Measurements from ENCODE around the gene ELMO1.

The ELMO1 gene

DNA sequence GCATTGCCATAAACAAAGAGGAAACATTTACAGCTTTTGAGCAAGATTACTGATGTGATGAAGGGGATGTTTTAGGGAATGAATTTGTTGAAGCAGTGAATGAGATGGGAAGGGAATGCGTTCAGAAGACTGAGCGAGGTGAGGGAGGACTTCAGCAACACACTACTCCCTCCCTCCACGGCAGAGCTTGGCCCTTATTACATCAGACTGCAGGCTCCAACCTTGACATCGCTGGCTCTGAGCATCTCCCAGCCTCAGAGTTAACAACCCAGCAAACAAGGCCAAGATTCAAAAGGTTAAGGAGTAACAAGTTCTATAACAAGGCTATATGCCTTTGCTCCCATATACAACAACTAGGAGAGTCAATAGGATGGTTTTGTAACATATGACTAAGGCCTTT lies 164.4 kb downstream of the ELMO1 start:
- Histone ChIP-seq H3K27ac (ENCODE audit: insufficient read depth, low read length, poor library complexity, severe bottlenecking) (no peak overlapping the region), H3K9me3 (ENCODE audit: control insufficient read depth, low read length) (no peaks in the 10 kb centered on the region), H3K36me3 (ENCODE audit: control insufficient read depth, insufficient read depth, low read length) (no peaks in the 10 kb centered on the region), H3K27me3 (replicated peaks; ENCODE audit: control insufficient read depth, insufficient read depth, low read length, poor library complexity, severe bottlenecking) (no peaks in the 10 kb centered on the region), H3K4me3 (ENCODE audit: insufficient read depth, low read depth, low read length, poor library complexity, severe bottlenecking) (no peak overlapping the region), H3K4me1 (ENCODE audit: control insufficient read depth, insufficient read depth, low read length, poor library complexity, severe bottlenecking) (peaks cover 16% of the 10 kb centered on the region)
- DNase-seq, result no peak

DNA sequence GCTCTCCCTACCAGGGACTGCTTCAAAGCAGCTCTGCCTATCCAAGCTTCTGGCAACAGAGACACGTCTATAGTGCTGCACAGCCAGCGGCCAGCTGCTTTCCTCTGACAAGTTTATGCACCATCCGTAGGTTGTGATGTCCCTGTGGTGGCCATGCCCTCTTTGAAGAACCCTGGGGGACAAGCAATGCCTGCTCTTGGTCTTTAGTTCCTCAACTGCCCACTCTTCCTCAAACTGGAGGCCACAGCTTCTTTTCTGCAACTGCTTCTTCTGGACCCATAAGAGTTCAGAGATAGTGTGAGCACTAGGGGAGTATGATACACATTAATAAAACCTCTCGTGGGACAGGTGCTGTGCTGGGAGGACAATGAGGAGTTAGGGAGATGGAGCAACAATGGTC lies 164.9 kb downstream of the ELMO1 start:
- no peak for DNase-seq
- Histone ChIP-seq H3K4me1 (ENCODE audit: control insufficient read depth, insufficient read depth, low read length, poor library complexity, severe bottlenecking) (peaks cover 16% of the 10 kb centered on the region), H3K27me3 (replicated peaks; ENCODE audit: control insufficient read depth, insufficient read depth, low read length, poor library complexity, severe bottlenecking) (no peaks in the 10 kb centered on the region), H3K4me3 (ENCODE audit: insufficient read depth, low read depth, low read length, poor library complexity, severe bottlenecking) (no peak overlapping the region), H3K9me3 (ENCODE audit: control insufficient read depth, low read length) (no peaks in the 10 kb centered on the region), H3K27ac (ENCODE audit: insufficient read depth, low read length, poor library complexity, severe bottlenecking) (no peak overlapping the region), H3K36me3 (ENCODE audit: control insufficient read depth, insufficient read depth, low read length) (no peaks in the 10 kb centered on the region)

DNA sequence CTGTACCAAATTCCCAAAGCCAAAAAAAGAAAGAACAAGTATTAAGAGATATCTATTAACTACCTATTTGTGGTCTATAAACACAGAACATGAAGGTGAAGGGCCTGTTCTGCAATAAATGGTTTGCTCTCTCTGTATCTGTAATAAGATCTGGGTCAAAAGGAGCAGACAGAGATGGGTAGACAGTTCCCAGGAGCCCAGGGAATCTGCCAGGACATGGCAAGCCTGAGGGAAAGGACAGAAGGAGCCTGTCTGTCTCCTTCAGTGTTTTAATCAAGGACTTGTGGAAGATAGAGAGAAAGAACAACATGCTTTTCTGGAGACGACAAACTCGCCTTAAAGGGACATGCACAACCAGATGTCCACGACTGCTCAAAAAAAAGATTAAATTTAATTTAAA lies 165.7 kb downstream of the ELMO1 start:
- Histone ChIP-seq H3K36me3 (ENCODE audit: control insufficient read depth, insufficient read depth, low read length) (no peaks in the 10 kb centered on the region), H3K4me1 (ENCODE audit: control insufficient read depth, insufficient read depth, low read length, poor library complexity, severe bottlenecking) (peaks cover 16% of the 10 kb centered on the region), H3K4me3 (ENCODE audit: insufficient read depth, low read depth, low read length, poor library complexity, severe bottlenecking) (no peak overlapping the region), H3K27me3 (replicated peaks; ENCODE audit: control insufficient read depth, insufficient read depth, low read length, poor library complexity, severe bottlenecking) (no peaks in the 10 kb centered on the region), H3K9me3 (ENCODE audit: control insufficient read depth, low read length) (no peaks in the 10 kb centered on the region), H3K27ac (ENCODE audit: insufficient read depth, low read length, poor library complexity, severe bottlenecking) (no peak overlapping the region)
- no peak for DNase-seq

DNA sequence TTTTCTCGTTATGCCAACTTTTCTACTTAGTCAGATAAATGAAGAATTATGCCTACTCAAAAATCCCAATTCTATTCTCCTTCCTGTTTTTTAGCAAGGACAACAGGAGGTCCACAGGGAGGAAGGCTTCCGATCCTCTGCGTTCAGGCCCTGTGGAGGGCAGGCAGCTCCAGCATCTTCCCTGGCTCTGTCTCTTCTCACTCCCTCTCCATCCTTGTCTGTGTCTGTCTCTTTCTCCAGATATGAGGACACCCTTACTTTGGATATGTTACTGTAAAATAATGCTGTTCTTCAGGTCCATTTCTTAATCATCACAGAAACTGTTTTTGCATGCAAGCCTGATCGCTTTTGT lies 166.6 kb downstream of the ELMO1 start:
- no peak overlapping the region for H3K27ac ChIP-seq (ENCODE audit: insufficient read depth, low read length, poor library complexity, severe bottlenecking)
- peaks cover 16% of the 10 kb centered on the region for H3K4me1 ChIP-seq (ENCODE audit: control insufficient read depth, insufficient read depth, low read length, poor library complexity, severe bottlenecking)
- H3K36me3 ChIP-seq (ENCODE audit: control insufficient read depth, insufficient read depth, low read length), result no peaks in the 10 kb centered on the region
- no peaks in the 10 kb centered on the region for H3K27me3 ChIP-seq (replicated peaks; ENCODE audit: control insufficient read depth, insufficient read depth, low read length, poor library complexity, severe bottlenecking)
- H3K9me3 ChIP-seq (ENCODE audit: control insufficient read depth, low read length), result no peaks in the 10 kb centered on the region
- no peak for DNase-seq
- no peak overlapping the region for H3K4me3 ChIP-seq (ENCODE audit: insufficient read depth, low read depth, low read length, poor library complexity, severe bottlenecking)

DNA sequence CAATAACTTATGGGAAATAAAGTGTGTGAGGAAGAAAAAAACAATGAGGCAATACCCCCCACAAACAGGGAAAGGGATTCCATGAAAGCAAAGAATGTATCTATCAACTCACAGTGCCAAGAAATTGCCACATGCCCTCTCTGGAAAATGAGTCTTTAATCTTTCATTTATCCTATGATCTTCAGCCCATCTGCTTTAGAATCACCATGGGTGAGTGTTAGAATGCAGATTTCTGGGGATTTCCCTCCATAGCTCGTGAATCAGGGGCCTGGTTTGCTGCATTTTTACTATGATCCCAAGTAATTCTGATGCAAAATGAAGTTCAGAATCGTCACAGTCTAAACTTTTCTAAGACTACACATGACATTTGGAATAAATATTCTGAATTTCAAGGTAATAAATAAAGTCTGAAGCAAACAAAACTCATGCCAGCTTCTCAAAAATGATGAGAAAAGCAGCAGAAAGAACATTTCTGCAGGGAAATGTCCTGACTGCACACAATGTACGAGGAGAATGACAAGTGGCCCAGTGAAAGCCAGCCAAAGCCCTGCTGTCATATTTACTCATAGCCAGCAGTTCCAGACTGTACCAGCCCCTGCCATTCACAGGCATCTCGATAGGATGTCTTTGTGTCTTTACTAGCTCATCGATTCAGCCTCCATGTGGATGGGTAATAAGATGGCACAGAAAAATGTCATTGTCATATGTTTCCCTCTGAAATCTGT lies 167.1 kb downstream of the ELMO1 start:
- H3K9me3 ChIP-seq (ENCODE audit: control insufficient read depth, low read length), result no peaks in the 10 kb centered on the region
- no peaks in the 10 kb centered on the region for H3K27me3 ChIP-seq (replicated peaks; ENCODE audit: control insufficient read depth, insufficient read depth, low read length, poor library complexity, severe bottlenecking)
- no peak for DNase-seq
- H3K4me1 ChIP-seq (ENCODE audit: control insufficient read depth, insufficient read depth, low read length, poor library complexity, severe bottlenecking), result peaks cover 13% of the 10 kb centered on the region
- H3K36me3 ChIP-seq (ENCODE audit: control insufficient read depth, insufficient read depth, low read length), result no peaks in the 10 kb centered on the region
- no peak overlapping the region for H3K27ac ChIP-seq (ENCODE audit: insufficient read depth, low read length, poor library complexity, severe bottlenecking)
- H3K4me3 ChIP-seq (ENCODE audit: insufficient read depth, low read depth, low read length, poor library complexity, severe bottlenecking), result no peak overlapping the region

DNA sequence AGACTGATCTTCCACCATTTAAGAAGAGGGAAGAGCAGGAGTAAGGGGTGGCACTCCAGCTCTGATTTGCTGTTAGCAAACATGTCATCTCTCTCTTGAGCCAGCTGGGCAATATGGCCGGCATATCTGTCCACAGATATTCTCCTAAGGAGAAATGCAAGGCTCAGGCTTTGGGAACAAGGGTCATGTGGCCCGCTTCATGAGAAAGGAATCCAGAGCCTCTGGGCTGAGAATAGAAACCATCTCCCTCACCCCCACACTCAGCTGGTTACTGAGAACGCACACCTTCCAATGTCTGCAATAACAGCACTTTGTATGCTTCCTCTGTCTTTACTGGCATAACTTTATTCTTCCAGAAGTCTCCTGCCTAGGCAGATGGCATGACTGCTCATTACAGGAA lies 171.2 kb downstream of the ELMO1 start:
- Histone ChIP-seq H3K4me1 (ENCODE audit: control insufficient read depth, insufficient read depth, low read length, poor library complexity, severe bottlenecking) (no peaks in the 10 kb centered on the region), H3K27me3 (replicated peaks; ENCODE audit: control insufficient read depth, insufficient read depth, low read length, poor library complexity, severe bottlenecking) (no peaks in the 10 kb centered on the region), H3K9me3 (ENCODE audit: control insufficient read depth, low read length) (no peaks in the 10 kb centered on the region), H3K4me3 (ENCODE audit: insufficient read depth, low read depth, low read length, poor library complexity, severe bottlenecking) (no peak overlapping the region), H3K27ac (ENCODE audit: insufficient read depth, low read length, poor library complexity, severe bottlenecking) (no peak overlapping the region), H3K36me3 (ENCODE audit: control insufficient read depth, insufficient read depth, low read length) (no peaks in the 10 kb centered on the region)
- no peak for DNase-seq

DNA sequence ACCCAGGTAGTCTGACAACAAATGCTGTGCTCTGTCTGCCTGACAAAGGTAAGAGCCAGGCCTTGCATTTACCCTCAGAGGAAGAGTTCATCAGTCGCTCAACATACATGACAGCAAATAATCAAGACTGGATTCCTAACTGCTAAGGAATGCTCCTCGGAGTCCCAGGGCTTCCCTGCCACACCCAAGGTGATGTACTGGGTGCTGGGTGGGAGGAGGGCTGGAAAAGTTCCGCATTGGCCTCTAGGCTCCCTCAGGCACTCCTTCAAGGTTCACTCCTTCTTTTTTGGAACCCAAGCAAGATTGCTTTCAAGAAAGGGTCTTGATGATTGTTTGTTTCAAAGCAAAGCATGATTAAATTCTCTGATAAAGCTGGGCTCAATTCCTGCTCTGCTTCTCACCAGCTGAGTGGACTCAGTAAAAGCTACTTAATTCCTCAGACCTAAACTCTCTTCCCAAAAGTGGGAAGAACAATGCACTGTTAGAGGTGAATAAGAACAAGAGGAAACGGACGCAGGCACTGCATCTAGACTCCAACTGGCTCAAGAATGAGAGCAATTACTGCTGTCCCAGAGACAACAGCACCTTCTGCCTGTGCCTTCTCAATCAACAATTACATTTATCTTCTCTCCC lies 173.5 kb downstream of the ELMO1 start:
- Histone ChIP-seq H3K4me3 (ENCODE audit: insufficient read depth, low read depth, low read length, poor library complexity, severe bottlenecking) (no peak overlapping the region), H3K27ac (ENCODE audit: insufficient read depth, low read length, poor library complexity, severe bottlenecking) (no peak overlapping the region), H3K36me3 (ENCODE audit: control insufficient read depth, insufficient read depth, low read length) (peaks cover 4% of the 10 kb centered on the region), H3K4me1 (ENCODE audit: control insufficient read depth, insufficient read depth, low read length, poor library complexity, severe bottlenecking) (no peaks in the 10 kb centered on the region), H3K27me3 (replicated peaks; ENCODE audit: control insufficient read depth, insufficient read depth, low read length, poor library complexity, severe bottlenecking) (no peaks in the 10 kb centered on the region), H3K9me3 (ENCODE audit: control insufficient read depth, low read length) (no peaks in the 10 kb centered on the region)
- DNase-seq, result no peak

DNA sequence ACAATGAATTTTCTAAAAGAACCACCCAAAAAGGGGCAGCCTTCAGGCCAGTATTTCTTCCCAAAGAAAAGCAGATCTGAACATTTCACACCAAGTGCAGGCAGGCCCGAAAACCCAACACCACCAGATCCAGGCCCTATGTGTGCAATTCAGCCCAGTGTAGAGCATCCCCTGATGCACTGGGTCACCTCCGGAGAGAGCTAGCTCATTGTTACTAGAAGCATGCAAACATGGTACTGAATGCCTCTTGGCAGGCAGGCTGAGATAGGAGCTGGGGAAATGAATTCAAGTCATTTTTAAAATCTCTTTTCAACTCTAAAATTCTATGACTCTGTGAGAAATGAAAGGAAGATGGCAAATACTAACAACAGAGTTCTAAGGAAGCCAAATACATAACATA lies 174.8 kb downstream of the ELMO1 start:
- H3K9me3 ChIP-seq (ENCODE audit: control insufficient read depth, low read length), result no peaks in the 10 kb centered on the region
- H3K36me3 ChIP-seq (ENCODE audit: control insufficient read depth, insufficient read depth, low read length), result peaks cover 5% of the 10 kb centered on the region
- H3K4me3 ChIP-seq (ENCODE audit: insufficient read depth, low read depth, low read length, poor library complexity, severe bottlenecking), result no peak overlapping the region
- H3K27ac ChIP-seq (ENCODE audit: insufficient read depth, low read length, poor library complexity, severe bottlenecking), result no peak overlapping the region
- no peaks in the 10 kb centered on the region for H3K27me3 ChIP-seq (replicated peaks; ENCODE audit: control insufficient read depth, insufficient read depth, low read length, poor library complexity, severe bottlenecking)
- no peak for DNase-seq
- no peaks in the 10 kb centered on the region for H3K4me1 ChIP-seq (ENCODE audit: control insufficient read depth, insufficient read depth, low read length, poor library complexity, severe bottlenecking)

DNA sequence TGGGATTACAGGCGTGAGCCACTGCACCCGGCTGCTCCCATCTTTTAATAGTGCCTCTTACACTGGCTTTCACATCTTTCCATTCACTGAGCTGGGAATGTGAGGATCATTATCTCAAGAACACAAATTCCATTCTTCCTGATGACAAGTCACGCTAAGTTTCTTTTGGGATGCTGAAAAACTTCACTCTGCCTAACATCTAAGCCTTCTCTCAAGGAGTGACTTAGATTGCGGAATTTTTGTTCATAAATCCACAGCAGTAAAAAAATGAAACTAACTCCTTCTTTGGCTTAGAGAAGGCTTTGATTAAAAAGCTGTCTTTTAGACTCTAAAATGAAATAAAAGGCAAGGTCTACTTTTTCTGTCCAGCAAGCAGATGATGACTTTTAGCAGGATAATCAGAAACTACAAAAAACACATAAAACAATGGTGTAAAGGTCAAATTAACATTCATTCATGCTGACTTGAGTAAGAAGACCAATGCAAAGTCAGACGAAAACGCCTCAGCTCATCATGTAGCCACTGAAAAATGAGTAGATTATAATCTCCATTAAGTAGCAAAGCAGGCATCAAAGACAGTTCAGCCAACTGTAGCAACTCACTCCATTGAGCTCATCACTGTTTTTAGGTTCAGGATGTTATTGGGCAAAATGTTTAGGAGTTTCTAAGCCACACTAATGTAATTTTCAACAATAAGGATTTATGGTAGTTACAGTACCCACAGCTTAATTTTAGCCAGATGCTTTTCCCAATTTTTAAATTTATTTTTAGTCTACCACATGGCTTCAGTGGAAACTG lies 178.8 kb downstream of the ELMO1 start:
- no peaks in the 10 kb centered on the region for H3K9me3 ChIP-seq (ENCODE audit: control insufficient read depth, low read length)
- DNase-seq, result no peak
- no peaks in the 10 kb centered on the region for H3K27me3 ChIP-seq (replicated peaks; ENCODE audit: control insufficient read depth, insufficient read depth, low read length, poor library complexity, severe bottlenecking)

DNA sequence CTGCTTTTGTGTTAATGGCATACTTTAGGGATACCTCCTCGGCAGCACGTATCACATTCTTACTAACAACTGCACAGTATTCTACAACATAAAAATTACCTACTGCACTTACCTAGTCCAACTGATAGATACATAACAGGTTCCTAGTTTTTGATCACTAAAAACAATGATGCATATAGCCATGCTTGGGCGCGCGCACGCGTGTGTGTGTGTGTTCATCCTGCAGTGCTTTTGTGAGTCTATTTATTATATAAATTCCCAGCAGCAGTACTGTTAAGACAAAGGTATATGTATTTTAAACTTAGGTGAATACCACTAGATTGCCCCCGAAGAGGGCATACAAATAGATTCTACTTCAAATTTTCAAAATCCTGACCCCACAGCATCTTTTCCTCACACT lies 181.4 kb downstream of the ELMO1 start:
- H3K36me3 ChIP-seq (ENCODE audit: control insufficient read depth, insufficient read depth, low read length), result peaks cover 7% of the 10 kb centered on the region
- no peak overlapping the region for H3K4me3 ChIP-seq (ENCODE audit: insufficient read depth, low read depth, low read length, poor library complexity, severe bottlenecking)
- H3K27me3 ChIP-seq (replicated peaks; ENCODE audit: control insufficient read depth, insufficient read depth, low read length, poor library complexity, severe bottlenecking), result no peaks in the 10 kb centered on the region
- H3K27ac ChIP-seq (ENCODE audit: insufficient read depth, low read length, poor library complexity, severe bottlenecking), result no peak overlapping the region
- no peaks in the 10 kb centered on the region for H3K4me1 ChIP-seq (ENCODE audit: control insufficient read depth, insufficient read depth, low read length, poor library complexity, severe bottlenecking)
- DNase-seq, result no peak
- H3K9me3 ChIP-seq (ENCODE audit: control insufficient read depth, low read length), result no peaks in the 10 kb centered on the region

More for the DNA sequence above, 178.8 kb downstream of the ELMO1 start:
- H3K4me1 ChIP-seq (ENCODE audit: control insufficient read depth, insufficient read depth, low read length, poor library complexity, severe bottlenecking), result no peaks in the 10 kb centered on the region
- no peak overlapping the region for H3K4me3 ChIP-seq (ENCODE audit: insufficient read depth, low read depth, low read length, poor library complexity, severe bottlenecking)
- peaks cover 7% of the 10 kb centered on the region for H3K36me3 ChIP-seq (ENCODE audit: control insufficient read depth, insufficient read depth, low read length)
- no peak overlapping the region for H3K27ac ChIP-seq (ENCODE audit: insufficient read depth, low read length, poor library complexity, severe bottlenecking)

Measured in effector memory CD4-positive, alpha-beta T cell (primary cell).